Dermis microvascular lymphatic vessel endothelial cell (primary cell): ENCODE results near the gene RNF8. TPM values are rescaled to one million over a fixed set of nuclear protein-coding genes. Genes with fewer than 3 reads are reported as not detected.
"Not testable (repeated sequence)": the region's sequence is repeated elsewhere in the genome, so short reads cannot be mapped to it uniquely, and the experiment has no call there.

Experiments used
- DNase-seq, 2 donors: peaks; one replicate each; pipeline versions ENCODE4 v3.0.0 to v3.0.0-alpha.2; 2010; ENCODE audit warnings: low read depth in 2 of 2
- total RNA-seq: library from RNA; depleted of rRNA; stranded (reverse); fragments of >200 nt; gene quantifications from 2 replicates; pipeline ENCODE4 v1.2.1, GENCODE V29; 2014

Gene RNF8
- total RNA-seq, 1 donor from 2014 or later: 22.6 TPM

DNA sequence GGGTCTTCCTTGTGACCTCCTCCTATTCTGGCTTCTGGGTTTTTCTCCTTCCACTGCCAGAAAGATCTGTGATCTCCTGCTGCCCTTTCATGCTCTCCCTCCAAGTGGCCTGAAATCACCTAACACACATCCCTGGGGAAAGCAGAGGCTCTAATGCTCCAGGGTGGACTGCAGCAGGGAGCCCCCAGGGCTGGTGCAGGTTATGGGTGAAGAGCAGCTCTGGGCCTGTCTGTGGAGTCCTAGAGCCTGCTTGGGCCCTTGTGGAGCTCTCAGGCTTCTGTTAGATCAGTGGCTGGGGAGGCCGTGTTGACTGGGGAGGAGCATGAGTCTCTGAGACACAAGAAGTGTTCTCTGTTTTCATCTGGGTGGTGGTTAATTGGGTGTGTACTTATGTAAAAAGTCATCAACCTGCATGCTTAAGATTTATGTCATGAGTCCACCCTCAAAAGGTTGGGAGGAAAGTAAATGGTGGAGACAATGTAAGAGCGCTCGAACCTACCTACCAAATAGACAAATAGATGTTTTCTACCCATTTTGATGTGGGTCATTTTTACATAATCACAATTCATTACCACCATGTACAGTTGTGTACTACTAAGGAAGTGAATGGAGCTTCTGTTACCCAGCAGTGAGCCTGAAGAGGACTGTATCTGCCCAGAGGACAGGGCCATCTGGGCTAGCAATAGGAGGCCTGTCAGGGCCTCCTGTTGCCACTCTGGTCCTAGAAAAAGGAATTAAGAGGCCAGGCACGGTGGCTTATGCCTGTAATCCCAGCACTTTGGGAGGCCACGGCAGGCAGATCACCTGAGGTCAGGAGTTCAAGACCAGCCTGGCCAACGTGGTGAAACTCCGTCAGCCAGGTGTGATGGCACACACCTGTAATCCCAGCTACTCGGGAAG, 32.0 kb upstream of the RNF8 start:
- DNase-seq: no peak

DNA sequence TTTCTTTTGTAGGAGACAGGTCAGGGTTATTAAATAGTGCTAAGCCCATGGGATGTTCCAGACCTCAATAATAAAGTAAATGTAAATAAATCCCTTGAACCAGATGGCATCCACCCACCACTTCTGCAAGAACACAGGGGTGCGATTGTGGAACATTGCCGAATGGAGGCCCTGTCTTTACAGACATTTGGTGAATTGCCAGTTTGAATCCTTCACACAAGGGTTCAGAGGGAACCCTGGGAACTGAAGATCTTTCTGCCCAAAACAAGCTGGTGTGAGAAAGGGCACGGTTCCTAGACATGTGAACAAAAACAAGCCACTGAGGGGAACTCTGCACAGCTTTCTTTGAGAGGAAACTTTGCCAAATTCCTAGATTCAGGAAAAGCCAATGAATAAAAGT, 30.2 kb upstream of the RNF8 start:
- peak in 1 of 2 donors; percentile 92 for DNase-seq

GRCh38 chr6:37324131-37325033, 29.4 kb upstream of the RNF8 start:
- peak; percentile 43 to 86 for DNase-seq

GRCh38 chr6:37330345-37330744, 23.4 kb upstream of the RNF8 start:
- DNase-seq: not testable (repeated sequence)

DNA sequence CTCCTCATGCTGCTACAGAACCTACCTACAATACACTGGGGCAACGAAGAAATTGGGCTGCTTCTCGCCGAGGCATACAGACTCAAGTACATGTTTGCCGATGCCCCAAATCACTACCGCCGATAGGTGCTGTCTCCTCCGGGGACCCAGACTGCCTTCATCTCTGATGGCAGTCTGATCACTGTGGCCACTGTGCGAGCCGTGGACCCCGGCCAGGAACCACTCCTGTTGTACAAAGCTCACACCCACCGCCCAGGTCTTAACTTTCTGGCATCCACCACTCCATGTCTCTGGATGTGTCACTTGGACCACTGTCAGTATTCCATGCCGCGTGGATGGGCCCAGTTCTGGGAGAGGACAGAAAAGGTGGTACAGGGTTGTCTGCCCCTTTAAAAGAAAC, 22.7 kb upstream of the RNF8 start:
- no peak for DNase-seq

DNA sequence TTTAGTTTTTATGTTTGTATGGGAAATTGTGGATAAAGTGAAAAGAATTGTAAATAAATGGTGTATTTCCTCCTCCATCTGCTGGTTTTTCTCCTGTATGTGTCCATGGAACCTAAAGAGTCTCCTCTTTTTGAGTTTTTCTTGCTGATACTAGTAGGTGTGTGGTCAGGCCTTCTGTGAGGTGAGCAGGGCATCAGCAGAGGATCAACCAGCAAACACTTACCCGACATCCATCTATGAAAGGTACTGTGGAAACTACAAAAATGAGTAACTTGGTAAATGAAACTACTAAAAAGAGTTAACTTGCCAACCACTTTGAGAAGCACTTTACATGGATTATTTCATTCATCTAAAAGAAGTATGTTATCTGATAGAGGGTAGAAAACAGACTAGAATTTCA, 20.9 kb upstream of the RNF8 start:
- DNase-seq: no peak

- DNase-seq: no peak
These were observed 19.7 kb upstream of the RNF8 start for GRCh38 chr6:37334047-37334446.

DNA sequence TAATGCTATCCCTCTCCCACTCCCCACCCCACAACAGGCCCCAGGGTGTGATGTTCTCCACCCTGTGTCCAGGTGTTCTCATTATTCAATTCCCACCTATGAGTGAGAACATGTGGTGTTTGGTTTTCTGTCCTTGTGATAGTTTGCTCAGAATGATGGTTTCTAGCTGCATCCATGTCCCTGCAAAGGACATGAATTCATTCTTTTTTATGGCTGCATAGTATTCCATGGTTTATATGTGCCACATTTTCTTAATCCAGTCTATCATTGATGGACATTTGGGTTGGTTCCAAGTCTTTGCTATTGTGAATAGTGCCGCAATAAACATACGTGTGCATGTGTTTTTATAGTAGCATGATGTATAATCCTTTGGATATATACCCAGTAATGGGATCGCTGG, 15.5 kb upstream of the RNF8 start:
- DNase-seq: not testable (repeated sequence)

- no peak for DNase-seq
These were observed 15.0 kb upstream of the RNF8 start for GRCh38 chr6:37338745-37339255.

- no peak for DNase-seq
These were observed 13.8 kb upstream of the RNF8 start for GRCh38 chr6:37339741-37340638.

GRCh38 chr6:37340639-37340943, 13.2 kb upstream of the RNF8 start:
- DNase-seq: no peak

DNA sequence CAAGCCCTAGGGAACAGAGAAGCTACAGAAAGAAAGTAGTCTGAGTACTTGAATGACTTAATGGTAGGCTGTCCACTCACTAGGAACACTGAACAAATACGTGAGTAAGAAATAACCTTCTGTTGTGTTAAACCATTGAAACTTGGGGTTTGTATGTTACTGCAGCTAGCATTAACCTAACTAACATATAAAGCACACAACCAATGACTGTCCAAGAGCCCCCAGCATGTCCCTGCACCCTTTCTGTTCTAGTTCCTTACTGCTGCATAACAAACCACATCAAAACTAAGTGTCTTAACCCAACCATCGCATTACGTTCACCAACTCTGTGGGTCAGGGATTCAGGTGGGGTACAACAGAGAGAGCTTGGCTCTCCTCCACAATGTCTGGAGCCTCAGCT, 10.5 kb upstream of the RNF8 start:
- DNase-seq: no peak

DNA sequence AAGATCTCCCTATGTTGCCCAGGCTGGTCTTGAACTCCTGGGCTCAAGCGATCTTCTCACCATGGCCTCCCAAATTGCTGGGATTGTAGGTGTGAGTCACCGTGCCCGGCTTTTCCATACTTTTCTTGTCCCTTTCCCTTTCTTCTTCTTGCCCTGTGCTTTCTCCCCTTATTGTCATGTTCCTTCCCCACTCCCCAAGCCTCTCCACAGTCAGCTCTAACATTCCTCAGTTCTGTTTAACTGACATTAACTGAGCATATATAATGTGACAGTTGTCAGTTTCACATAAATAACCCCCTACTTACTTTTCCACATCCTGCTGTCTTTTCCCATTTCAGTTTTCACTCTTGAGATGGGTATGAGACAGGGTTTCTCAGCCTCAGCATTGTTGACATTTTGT, 9.5 kb upstream of the RNF8 start:
- DNase-seq: no peak

- DNase-seq: not testable (repeated sequence)
These were observed 8.0 kb upstream of the RNF8 start for GRCh38 chr6:37345804-37346203.

DNA sequence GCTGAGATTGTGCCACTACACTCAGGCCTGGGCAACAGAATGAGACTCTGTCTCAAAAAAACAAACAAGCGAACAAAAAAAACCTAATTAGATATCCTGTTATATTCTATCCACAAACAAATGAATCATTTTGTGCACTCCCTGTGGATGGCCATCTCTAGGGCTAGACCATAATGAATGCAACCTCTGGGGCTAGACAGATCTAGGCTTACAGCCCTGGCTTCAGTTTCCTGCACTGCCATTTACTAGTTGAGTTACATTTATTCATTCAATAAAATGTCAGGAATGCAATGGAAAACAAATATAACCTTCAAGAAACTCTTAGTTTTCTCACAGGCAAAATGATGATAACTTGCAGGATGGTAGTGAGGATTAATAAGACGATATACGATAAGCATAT, 6.6 kb upstream of the RNF8 start:
- no peak for DNase-seq

- no peak for DNase-seq
These were observed 6.1 kb upstream of the RNF8 start for GRCh38 chr6:37347670-37348111.

DNA sequence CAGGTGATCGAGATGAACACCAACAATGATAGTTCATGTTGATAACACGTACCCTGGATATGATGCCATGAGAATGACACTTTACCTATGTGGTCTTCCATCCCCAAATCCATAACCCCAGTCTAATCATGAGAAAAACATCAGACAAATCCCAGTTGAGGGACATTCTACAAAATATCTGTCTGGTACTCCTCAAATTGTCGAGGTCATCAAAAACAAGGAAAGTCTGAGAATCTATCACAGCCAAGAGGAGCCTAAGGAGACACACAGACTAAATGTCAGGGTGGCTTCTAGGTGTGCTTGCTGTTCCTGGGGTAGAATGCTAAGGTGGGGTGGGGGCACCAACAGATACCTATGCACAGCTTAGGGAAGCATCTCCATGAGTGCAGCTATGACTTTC, 2.8 kb upstream of the RNF8 start:
- DNase-seq: no peak

GRCh38 chr6:37352384-37352783, 1.4 kb upstream of the RNF8 start:
- DNase-seq: no peak

DNA sequence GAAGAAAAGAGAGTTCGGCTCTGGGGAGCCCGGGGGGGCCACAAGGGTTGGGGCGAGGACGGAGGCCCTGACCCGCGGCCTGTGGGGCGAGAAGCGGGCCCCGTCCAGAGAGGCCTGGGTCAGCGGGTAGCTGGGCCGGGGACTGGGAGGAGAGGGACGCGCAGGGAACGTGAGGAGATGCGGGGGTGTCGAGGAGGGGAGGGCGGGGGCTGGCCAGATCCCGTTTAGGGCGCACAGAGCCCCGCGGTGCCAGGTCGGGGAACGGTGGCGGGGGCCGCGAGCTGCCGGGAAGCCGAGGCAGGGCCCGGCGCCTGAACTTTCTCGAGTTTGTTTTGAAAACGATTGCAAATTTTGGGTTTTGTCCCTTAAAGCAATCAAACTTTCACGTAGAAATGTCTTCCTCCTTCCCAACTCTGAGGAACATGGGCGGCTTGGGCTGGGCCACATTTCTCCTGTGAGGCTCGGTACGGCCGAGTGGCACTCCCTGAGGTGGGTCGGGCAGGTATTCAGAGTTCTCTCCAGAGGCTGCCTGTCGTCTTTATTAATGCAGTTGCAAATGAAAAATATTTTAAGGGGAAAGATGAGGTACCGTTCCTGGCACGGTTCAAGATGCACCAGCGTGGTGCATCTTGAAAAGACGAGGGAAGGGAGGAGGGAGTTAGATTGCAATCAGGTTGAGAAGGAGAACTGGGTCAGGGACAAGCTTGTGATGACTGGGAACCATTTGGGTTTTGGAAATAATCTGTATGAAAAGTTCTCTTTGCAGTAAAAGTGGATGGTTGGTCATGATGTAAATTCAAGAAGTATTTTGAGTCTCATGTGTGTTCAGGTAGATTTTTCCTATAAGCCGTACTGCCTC, 972 bp downstream of the RNF8 start:
- DNase-seq: peak in 1 of 2 donors; percentile 33

DNA sequence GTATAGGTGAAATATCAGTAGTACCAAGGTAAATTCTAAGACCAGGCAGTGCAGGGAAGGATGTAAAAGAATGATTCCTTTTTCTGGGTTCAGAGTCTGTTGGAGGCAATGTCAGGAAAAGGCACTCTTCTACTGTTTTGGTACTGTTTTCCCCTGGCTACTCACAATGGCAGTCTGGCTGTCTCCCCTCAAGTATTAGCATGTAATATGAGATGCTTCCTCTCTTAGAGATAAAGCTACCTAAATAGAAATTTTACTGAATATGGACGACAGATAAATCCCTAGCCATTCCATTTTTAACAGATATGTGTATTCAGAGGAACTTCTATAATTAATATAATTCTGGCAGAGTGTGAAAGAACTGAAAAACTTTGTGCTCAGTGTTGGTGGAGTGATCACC, 3.5 kb downstream of the RNF8 start:
- peak in 1 of 2 donors; percentile 48 for DNase-seq
